ENCODE data around the gene FRAS1. TPM values are rescaled to one million over a fixed set of nuclear protein-coding genes. Genes with fewer than 3 reads are reported as not detected.

The FRAS1 gene
- polyA plus RNA-seq, 2 of the 4 experiments (the other 2 are of a cell fraction): 2.3 to 5.8 TPM

GRCh38 chr4:78296261-78296660 lies 239.1 kb downstream of the FRAS1 start:
- ATAC-seq (no peak), DNase-seq (ENCODE audit: low read depth in 1 of 2, low spot score in 1 of 2) (no peak), FAIRE-seq (no peak)
- POLR2A ChIA-PET: no interaction called here
- Histone ChIP-seq H3K9me3 (no peaks in the 10 kb centered on the region), H3K27ac (no peak overlapping the region), H3K4me2 (no peak overlapping the region), H3K4me3 (no peak overlapping the region), H3K4me1 (peaks cover 27% of the 10 kb centered on the region)
- no peak for TF ChIP-seq FOXS1 (CRISPR knock-in tag; IDR thresholded peaks at IDR 0.05)
- TF ChIP-seq, protein P1, sequence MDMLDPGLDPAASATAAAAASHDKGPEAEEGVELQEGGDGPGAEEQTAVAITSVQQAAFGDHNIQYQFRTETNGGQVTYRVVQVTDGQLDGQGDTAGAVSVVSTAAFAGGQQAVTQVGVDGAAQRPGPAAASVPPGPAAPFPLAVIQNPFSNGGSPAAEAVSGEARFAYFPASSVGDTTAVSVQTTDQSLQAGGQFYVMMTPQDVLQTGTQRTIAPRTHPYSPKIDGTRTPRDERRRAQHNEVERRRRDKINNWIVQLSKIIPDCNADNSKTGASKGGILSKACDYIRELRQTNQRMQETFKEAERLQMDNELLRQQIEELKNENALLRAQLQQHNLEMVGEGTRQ (IDR thresholded peaks at IDR 0.05): no peak
- TF ChIP-seq RCOR1 (IDR thresholded peaks at IDR 0.05; ENCODE audit: low read depth, low read length): no peak
- TF ChIP-seq ZNF302 (CRISPR knock-in tag; IDR thresholded peaks at IDR 0.05): no peak
- TF ChIP-seq RARB (CRISPR knock-in tag; IDR thresholded peaks at IDR 0.05): no peak
- no peak for TF ChIP-seq HOXA7 (CRISPR knock-in tag; IDR thresholded peaks at IDR 0.05)
- TF ChIP-seq, protein P2, sequence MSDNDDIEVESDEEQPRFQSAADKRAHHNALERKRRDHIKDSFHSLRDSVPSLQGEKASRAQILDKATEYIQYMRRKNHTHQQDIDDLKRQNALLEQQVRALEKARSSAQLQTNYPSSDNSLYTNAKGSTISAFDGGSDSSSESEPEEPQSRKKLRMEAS (IDR thresholded peaks at IDR 0.05): no peak
- TF ChIP-seq CBX8 (IDR thresholded peaks at IDR 0.05): no peak
- TF ChIP-seq JUNB (IDR thresholded peaks at IDR 0.05): no peak
- no peak for TF ChIP-seq NR3C1 (IDR thresholded peaks at IDR 0.05)
- no peak for TF ChIP-seq HOXB5 (CRISPR knock-in tag; IDR thresholded peaks at IDR 0.05)
- TF ChIP-seq BCL3 (IDR thresholded peaks at IDR 0.05): no peak
- TF ChIP-seq CHD2 (IDR thresholded peaks at IDR 0.05; ENCODE audit: low read length, partially characterized antibody): no peak
- TF ChIP-seq ZSCAN20 (CRISPR knock-in tag; IDR thresholded peaks at IDR 0.05): no peak
- TF ChIP-seq HOXB13 (CRISPR knock-in tag; IDR thresholded peaks at IDR 0.05; ENCODE audit: low read depth): no peak
- TF ChIP-seq, protein P3, sequence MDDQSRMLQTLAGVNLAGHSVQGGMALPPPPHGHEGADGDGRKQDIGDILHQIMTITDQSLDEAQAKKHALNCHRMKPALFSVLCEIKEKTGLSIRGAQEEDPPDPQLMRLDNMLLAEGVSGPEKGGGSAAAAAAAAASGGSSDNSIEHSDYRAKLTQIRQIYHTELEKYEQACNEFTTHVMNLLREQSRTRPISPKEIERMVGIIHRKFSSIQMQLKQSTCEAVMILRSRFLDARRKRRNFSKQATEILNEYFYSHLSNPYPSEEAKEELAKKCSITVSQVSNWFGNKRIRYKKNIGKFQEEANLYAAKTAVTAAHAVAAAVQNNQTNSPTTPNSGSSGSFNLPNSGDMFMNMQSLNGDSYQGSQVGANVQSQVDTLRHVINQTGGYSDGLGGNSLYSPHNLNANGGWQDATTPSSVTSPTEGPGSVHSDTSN (IDR thresholded peaks at IDR 0.05): no peak
- TF ChIP-seq ELK1 (IDR thresholded peaks at IDR 0.05; ENCODE audit: low read depth, low read length): no peak
- no peak for TF ChIP-seq CHD4 (IDR thresholded peaks at IDR 0.05; ENCODE audit: borderline replicate concordance)
- WGBS (ENCODE audit: missing lambda C conversion rate): 82% methylated on average over 3 of the region's 3 CpGs
- CTCF ChIA-PET: no interaction called here

GRCh38 chr4:78297116-78297800 lies 240.1 kb downstream of the FRAS1 start:
- Histone ChIP-seq H3K4me2 (no peak overlapping the region), H3K4me1 (peaks cover 27% of the 10 kb centered on the region), H3K9me3 (no peaks in the 10 kb centered on the region), H3K4me3 (no peak overlapping the region), H3K27ac (no peak overlapping the region)
- FAIRE-seq (no peak), ATAC-seq (no peak), DNase-seq (ENCODE audit: low read depth in 1 of 2, low spot score in 1 of 2) (no peak)
- 54% methylated on average over 3 of the region's 3 CpGs for WGBS (ENCODE audit: missing lambda C conversion rate)
- POLR2A ChIA-PET: no interaction called here
- TF ChIP-seq SREBF2 (IDR thresholded peaks at IDR 0.05): no peak
- TF ChIP-seq RARB (CRISPR knock-in tag; IDR thresholded peaks at IDR 0.05): no peak
- no peak for TF ChIP-seq CEBPB (IDR thresholded peaks at IDR 0.05)
- TF ChIP-seq CBX8 (IDR thresholded peaks at IDR 0.05): no peak
- TF ChIP-seq HDAC2 (IDR thresholded peaks at IDR 0.05): no peak
- TF ChIP-seq, protein P1 (IDR thresholded peaks at IDR 0.05): no peak
- no peak for TF ChIP-seq EHF (CRISPR knock-in tag; IDR thresholded peaks at IDR 0.05)
- TF ChIP-seq, protein P2 (IDR thresholded peaks at IDR 0.05): no peak
- no peak for TF ChIP-seq HOXB13 (CRISPR knock-in tag; IDR thresholded peaks at IDR 0.05; ENCODE audit: low read depth)
- no peak for TF ChIP-seq RFX5 (IDR thresholded peaks at IDR 0.05)
- no peak for TF ChIP-seq EP300 (IDR thresholded peaks at IDR 0.05)
- TF ChIP-seq RNF2 (IDR thresholded peaks at IDR 0.05; ENCODE audit: borderline replicate concordance, low read depth): no peak
- no peak for TF ChIP-seq RCOR1 (IDR thresholded peaks at IDR 0.05; ENCODE audit: low read depth, low read length)
- no peak for TF ChIP-seq CBX2 (IDR thresholded peaks at IDR 0.05; ENCODE audit: borderline replicate concordance, low read depth)
- TF ChIP-seq NFE2L2 (conservative IDR thresholded peaks at IDR 0.05; ENCODE audit: low read length): no peak
- no peak for TF ChIP-seq FOXS1 (CRISPR knock-in tag; IDR thresholded peaks at IDR 0.05)
- CTCF ChIA-PET: no interaction called here
